Gastrocnemius medialis (tissue), 4 donors: Measurements from ENCODE around the gene NR1H3. TPM values are rescaled to one million over a fixed set of nuclear protein-coding genes. Genes with fewer than 3 reads are reported as not detected.

Experiments used
- ATAC-seq, 2 donors: fragments of 150-250 bp; one replicate each; pipeline ENCODE4 v1.9.1; 2016
- DNase-seq, 2 donors: peaks; one replicate each; pipeline ENCODE4 v3.0.0-alpha.2; 2019
- H3K27ac ChIP-seq, 4 donors: fragments of 200-600 bp; sonication (generic); 1 replicate in 1 of 4; 2 replicates in 3 of 4; pipeline ENCODE4 v1.5.1; 2016 to 2018; ENCODE audit warnings: mild to moderate bottlenecking in 2 of 4, moderate library complexity in 1 of 4
- H3K27me3 ChIP-seq, 3 donors: fragments of 200-600 bp; sonication (generic) in 2 of 3; 1 replicate in 1 of 3; 2 replicates in 2 of 3; pipeline versions ENCODE4 v1.5.1 to v1.6.0; 2016 to 2019; ENCODE audit warnings: mild to moderate bottlenecking in 1 of 3, moderate library complexity in 1 of 3
- H3K36me3 ChIP-seq, 2 donors: fragments of 200-600 bp; sonication (generic) in 1 of 2; one replicate each; pipeline ENCODE4 v1.5.1; 2017 to 2018
- H3K4me1 ChIP-seq, 2 donors: fragments of 200-600 bp; sonication (generic) in 1 of 2; one replicate each; pipeline ENCODE4 v1.5.1; 2016 to 2017; ENCODE audit warnings: mild to moderate bottlenecking in 2 of 2
- H3K4me3 ChIP-seq, 4 donors: fragments of 200-600 bp; sonication (generic) in 3 of 4; 1 replicate in 1 of 4; 2 replicates in 3 of 4; pipeline ENCODE4 v1.5.1; 2016 to 2019; ENCODE audit warnings: mild to moderate bottlenecking in 2 of 4
- H3K9me3 ChIP-seq, 3 donors: fragments of 200-600 bp; sonication (generic) in 2 of 3; 1 replicate in 1 of 3; 2 replicates in 2 of 3; pipeline ENCODE4 v1.5.1; 2016 to 2019
- POLR2A ChIP-seq, 2 donors: fragments of 450-650 bp; IDR thresholded peaks; one replicate each; pipeline ENCODE4 v1.6.1; 2017; ENCODE audit warnings: antibody characterized with exemption in 2 of 2, mild to moderate bottlenecking in 2 of 2, moderate library complexity in 2 of 2
- in situ Hi-C, 4 donors: fragments of 200-750 bp; cut with MboI; loops; one replicate each; pipeline versions ENCODE4 v1.15.0 to v1.8.0; 2017; ENCODE audit warnings: low sequenced_read_pairs in 4 of 4
- intact Hi-C: fragments of 100-400 bp; cut with DNase I; formaldehyde crosslinking; loops from one replicate; pipeline ENCODE4 v1.15.1; 2023; ENCODE audit warnings: low total_unique reads
- total RNA-seq, 4 donors: library from RNA; depleted of rRNA; stranded (reverse); fragments of >200 nt; gene quantifications; one replicate each; pipeline versions ENCODE4 v1.1.0 to v1.2.3, GENCODE V29; 2016
- TF ChIP-seq, protein P1 (sequence below), 5 experiments: fragments of 450-650 bp in 3 of 5; fragments of 200-600 bp in 2 of 5; sonication (generic) in 2 of 5; IDR thresholded peaks in 4 of 5; conservative IDR thresholded peaks in 1 of 5; 1 replicate in 4 of 5; 2 replicates in 1 of 5; pipeline ENCODE4 v1.5.1; 2016 to 2019; ENCODE audit warnings: antibody characterized with exemption in 5 of 5, mild to moderate bottlenecking in 3 of 5, moderate library complexity in 3 of 5

Gene NR1H3
- total RNA-seq, 4 donors from 2014 or later, result 7.9 to 16.3 (median 12.1) TPM

DNA sequence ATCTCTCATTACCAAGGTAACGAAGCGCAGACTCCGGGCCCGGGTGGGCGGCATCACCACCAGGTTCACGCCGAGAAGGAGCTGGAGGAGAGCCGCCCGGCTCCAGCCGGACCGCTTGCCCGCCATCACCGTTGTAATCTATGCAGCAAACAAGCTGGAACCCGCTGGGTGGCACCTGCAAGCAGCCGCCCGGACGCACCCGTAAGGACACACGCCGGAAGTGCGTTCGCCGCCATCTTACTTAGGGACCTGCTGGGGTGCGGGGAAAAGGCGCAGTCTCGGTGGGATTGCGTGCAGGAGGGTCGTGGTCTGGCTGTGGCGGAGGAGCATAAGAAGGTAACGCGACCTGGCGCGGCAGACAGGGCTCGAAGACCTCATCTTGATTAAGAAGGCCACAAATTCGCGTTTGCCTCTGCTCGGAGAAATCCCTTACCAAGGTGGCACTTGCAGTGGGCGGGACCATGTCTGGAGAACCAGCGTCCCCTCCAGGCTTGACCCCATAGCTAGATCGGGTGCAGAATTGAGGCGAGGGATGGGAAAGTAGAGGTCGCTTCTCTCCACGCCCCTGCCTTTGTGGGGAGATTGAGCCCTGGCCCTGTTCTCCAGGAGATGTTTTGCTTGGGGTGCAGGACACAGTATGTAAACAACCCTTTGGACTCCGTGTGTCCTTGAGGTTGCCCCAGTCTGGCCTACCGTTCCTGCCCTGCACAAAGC is 9.0 kb upstream of the NR1H3 start, which contains the start of gene ACP2:
TSS of gene ACP2 (minus strand) at position 151 of the 714 bp plus-strand sequence. CDS start at position 126, 25 bp downstream.
- intact Hi-C loops (loop anchor here (1.0 to 10.0 kb wide), 6 partner anchors 20 to 334 kb away; partner anchors contain the start of genes ARFGAP2, DDB2, LRP4 and PACSIN3), in situ Hi-C loops (loop anchor here in 2 of 4 donors (25.0 kb wide), 1 partner anchor 113 kb away; the partner anchor contains the start of gene MYBPC3 (in 2 of the 2))
- peaks cover 21 to 30% of the 10 kb centered on the region in 2 donors for H3K4me1 ChIP-seq
- peak; percentile 46 to 49 for TF ChIP-seq POLR2A (IDR thresholded peaks at IDR 0.05)
- TF ChIP-seq, protein P1, sequence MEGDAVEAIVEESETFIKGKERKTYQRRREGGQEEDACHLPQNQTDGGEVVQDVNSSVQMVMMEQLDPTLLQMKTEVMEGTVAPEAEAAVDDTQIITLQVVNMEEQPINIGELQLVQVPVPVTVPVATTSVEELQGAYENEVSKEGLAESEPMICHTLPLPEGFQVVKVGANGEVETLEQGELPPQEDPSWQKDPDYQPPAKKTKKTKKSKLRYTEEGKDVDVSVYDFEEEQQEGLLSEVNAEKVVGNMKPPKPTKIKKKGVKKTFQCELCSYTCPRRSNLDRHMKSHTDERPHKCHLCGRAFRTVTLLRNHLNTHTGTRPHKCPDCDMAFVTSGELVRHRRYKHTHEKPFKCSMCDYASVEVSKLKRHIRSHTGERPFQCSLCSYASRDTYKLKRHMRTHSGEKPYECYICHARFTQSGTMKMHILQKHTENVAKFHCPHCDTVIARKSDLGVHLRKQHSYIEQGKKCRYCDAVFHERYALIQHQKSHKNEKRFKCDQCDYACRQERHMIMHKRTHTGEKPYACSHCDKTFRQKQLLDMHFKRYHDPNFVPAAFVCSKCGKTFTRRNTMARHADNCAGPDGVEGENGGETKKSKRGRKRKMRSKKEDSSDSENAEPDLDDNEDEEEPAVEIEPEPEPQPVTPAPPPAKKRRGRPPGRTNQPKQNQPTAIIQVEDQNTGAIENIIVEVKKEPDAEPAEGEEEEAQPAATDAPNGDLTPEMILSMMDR (IDR thresholded peaks at IDR 0.05 in 4 of 5, conservative IDR thresholded peaks at IDR 0.05 in 1 of 5), result peak in 4 of 5 experiments; percentile 17 to 36 (median 32)
- peak; percentile 83 to 88 for DNase-seq
- no peaks in the 10 kb centered on the region for H3K27me3 ChIP-seq
- ATAC-seq, result peak; percentile 95 to 97
- peaks cover 0 to 29% of the 10 kb centered on the region in 2 donors for H3K36me3 ChIP-seq
- no peaks in the 10 kb centered on the region for H3K9me3 ChIP-seq
- H3K27ac ChIP-seq, result peak within 1 kb of the TSS; percentile 84 to 97 (median 94)
- peak within 1 kb of the TSS; percentile 79 to 96 (median 92) for H3K4me3 ChIP-seq

DNA sequence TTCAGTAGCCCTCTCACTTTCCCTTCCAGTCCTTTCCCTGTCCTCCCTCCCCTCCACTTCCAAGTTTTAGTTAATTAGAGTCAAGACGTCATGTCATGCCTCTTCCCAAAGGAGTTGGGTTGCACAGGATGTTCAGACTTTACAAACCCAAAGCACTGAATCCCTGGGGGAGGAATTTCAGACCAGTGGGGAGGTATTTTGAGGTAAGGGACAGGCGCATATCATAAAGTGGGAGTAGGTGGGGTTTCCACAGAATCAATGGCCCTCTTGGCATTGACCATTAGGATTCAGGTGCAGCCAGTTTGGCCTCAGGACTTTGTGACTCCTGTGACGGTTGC is 8.4 kb upstream of the NR1H3 start:
- ATAC-seq (no peak), DNase-seq (no peak)
- Histone ChIP-seq H3K36me3 (peaks cover 0 to 24% of the 10 kb centered on the region in 2 donors), H3K4me1 (peaks cover 27 to 35% of the 10 kb centered on the region in 2 donors), H3K27me3 (no peaks in the 10 kb centered on the region), H3K9me3 (no peaks in the 10 kb centered on the region), H3K4me3 (peak overlapping the region; percentile 79 to 96 (median 92)), H3K27ac (peak overlapping the region; percentile 84 to 97 (median 94))
- intact Hi-C loops, result loop anchor here (2.0 to 10.0 kb wide), 4 partner anchors 63 to 335 kb away; partner anchors contain the start of genes ARFGAP2, LRP4, PACSIN3 and SLC39A13
- no peak for TF ChIP-seq POLR2A (IDR thresholded peaks at IDR 0.05)
- TF ChIP-seq, protein P1 (IDR thresholded peaks at IDR 0.05 in 4 of 5, conservative IDR thresholded peaks at IDR 0.05 in 1 of 5), result no peak
- in situ Hi-C loops, result loop anchor here in 2 of 4 donors (25.0 kb wide), 1 partner anchor 113 kb away; the partner anchor contains the start of gene MYBPC3 (in 2 of the 2)

DNA sequence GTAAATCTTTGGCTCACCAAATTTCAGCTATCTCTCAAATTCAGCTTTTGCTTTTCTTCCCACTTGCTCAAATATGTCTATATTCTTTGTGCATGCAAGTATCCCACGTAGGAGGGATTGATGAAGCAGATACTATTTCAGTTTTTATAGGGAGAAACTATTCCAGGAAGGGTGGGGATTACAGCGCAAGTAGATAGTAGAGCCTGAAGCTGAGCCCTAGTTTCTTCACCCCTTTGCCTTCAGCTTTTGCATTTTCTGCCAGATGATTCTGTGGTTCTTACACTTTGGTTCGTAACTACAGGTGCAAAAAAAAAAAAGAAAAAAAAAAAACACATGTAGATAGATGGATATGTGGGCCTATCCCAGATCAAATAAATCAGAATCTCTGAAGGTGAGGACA is 6.0 kb upstream of the NR1H3 start:
- no peak overlapping the region for H3K27ac ChIP-seq
- H3K9me3 ChIP-seq, result no peaks in the 10 kb centered on the region
- H3K4me1 ChIP-seq, result peaks cover 44 to 55% of the 10 kb centered on the region in 2 donors
- no peak overlapping the region for H3K4me3 ChIP-seq
- in situ Hi-C loops (loop anchor here in 2 of 4 donors (5.0 to 10.0 kb wide), 2 partner anchors 69 to 103 kb away; partner anchors contain the start of gene MYBPC3 (in 1 of the 2)), intact Hi-C loops (no loop called here)
- DNase-seq (no peak), ATAC-seq (no peak)
- no peaks in the 10 kb centered on the region for H3K27me3 ChIP-seq
- H3K36me3 ChIP-seq, result peaks cover 0 to 3% of the 10 kb centered on the region in 2 donors
- TF ChIP-seq, protein P1 (IDR thresholded peaks at IDR 0.05 in 4 of 5, conservative IDR thresholded peaks at IDR 0.05 in 1 of 5), result no peak
- no peak for TF ChIP-seq POLR2A (IDR thresholded peaks at IDR 0.05)

DNA sequence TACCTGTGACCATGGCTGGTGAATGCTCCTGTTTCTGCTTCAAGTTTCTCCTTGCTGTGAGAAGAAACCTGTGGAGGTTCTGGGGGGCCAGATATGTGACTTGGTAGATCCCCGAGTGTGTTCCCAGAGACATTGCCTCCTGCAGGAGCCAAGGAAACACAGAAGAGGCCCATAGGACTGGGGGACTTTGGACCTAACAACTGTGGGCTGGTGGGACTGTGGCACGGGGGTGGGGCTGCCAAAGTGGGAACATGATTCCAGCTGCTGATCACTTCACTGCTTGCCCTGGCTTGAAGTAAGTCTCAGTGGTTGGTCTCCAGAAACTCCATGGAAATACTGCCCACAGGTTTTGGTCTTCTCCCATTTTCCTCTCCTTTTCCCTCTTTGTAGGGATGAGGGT is 4.1 kb upstream of the NR1H3 start:
- intact Hi-C loops, result no loop called here
- no peak for ATAC-seq
- TF ChIP-seq, protein P1 (IDR thresholded peaks at IDR 0.05 in 4 of 5, conservative IDR thresholded peaks at IDR 0.05 in 1 of 5), result no peak
- TF ChIP-seq POLR2A (IDR thresholded peaks at IDR 0.05), result no peak

More for the DNA sequence above, 4.1 kb upstream of the NR1H3 start:
- Histone ChIP-seq H3K27ac (peak overlapping the region; percentile 75 to 81 (median 78)), H3K4me1 (peaks cover 52 to 56% of the 10 kb centered on the region in 2 donors), H3K27me3 (no peaks in the 10 kb centered on the region), H3K36me3 (no peaks in the 10 kb centered on the region), H3K4me3 (no peak overlapping the region), H3K9me3 (no peaks in the 10 kb centered on the region)
- in situ Hi-C loops, result loop anchor here in 2 of 4 donors (5.0 to 10.0 kb wide), 2 partner anchors 71 to 101 kb away; partner anchors contain the start of gene MYBPC3 (in 1 of the 2)
- DNase-seq, result no peak
